Measurements from ENCODE around the gene CAV1. TPM values are rescaled to one million over a fixed set of nuclear protein-coding genes. Genes with fewer than 3 reads are reported as not detected.
"Not testable (repeated sequence)": the region's sequence is repeated elsewhere in the genome, so short reads cannot be mapped to it uniquely, and the experiment has no call there.

The CAV1 gene
- total RNA-seq, 1 donor from 2014 or later, result 362 TPM

DNA sequence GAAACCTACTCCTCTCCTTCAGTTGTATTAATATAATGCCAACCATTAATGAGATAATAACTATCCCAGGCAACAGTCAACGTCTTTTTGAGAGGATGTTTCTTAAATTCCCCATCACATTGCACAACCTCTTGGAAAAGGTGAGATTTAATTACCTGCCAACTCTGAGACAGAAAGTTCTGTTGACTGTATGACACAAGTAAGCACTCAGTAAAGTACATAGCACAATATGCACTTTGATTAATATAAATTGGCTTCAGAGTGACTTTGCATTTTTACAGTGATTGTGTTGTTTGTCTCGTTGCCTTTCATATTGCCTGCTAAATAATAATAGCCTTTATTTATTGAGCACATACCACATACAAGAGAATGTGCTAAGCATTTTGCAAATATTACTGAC lies 46.7 kb downstream of the CAV1 start:
- intact Hi-C loops (cut with micrococcal nuclease), result no loop called here

GRCh38 chr7:116572036-116572435 lies 47.2 kb downstream of the CAV1 start:
- ATAC-seq (no peak), DNase-seq (no peak)
- intact Hi-C loops (cut with micrococcal nuclease), result no loop called here

More for the DNA sequence above, 46.7 kb downstream of the CAV1 start:
- no peak for ATAC-seq
- no peak for DNase-seq

DNA sequence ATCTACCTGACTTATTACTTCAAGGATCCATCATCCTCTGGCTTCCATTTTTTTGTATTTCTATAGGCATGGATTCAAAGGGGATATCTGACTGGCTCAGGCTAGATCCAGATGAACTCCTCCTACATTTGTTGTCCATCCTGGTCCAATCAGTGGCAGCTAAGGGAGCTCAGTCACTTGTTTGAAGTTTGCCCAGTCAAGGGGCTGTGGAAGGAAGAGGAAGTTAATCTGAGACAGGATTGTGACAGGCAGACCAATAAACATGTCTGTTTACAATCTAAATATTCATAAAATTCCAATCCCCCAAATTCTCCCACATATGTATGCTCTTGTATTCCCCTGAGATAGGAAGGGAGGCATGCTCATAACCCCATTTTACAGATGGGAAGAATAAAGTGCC lies 48.7 kb downstream of the CAV1 start:
- DNase-seq (no peak), ATAC-seq (no peak)
- intact Hi-C loops (cut with micrococcal nuclease), result no loop called here

- peak; percentile 86 for ATAC-seq
Observed at GRCh38 chr7:116574025-116574822, 49.4 kb downstream of the CAV1 start.

DNA sequence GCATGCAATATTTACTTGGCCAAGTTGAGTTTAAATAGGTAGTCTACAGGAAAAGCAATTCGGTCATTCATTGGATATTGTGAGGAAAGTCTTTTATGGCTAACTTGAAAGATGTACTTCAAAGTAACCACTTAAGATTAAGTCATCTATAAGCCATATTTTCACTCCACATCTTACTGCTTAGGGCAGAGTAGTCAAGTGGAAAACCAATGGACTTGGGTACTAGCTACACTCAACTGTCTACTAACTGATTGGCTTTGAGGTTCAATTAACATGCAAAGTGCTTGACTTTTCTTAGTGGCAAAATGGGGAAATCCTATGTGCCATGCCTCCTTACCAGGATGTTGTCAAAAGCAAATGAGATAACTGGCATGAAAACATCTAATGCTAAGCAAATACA lies 51.0 kb downstream of the CAV1 start:
- intact Hi-C loops (cut with micrococcal nuclease), result no loop called here
- DNase-seq, result no peak
- ATAC-seq, result no peak

More at GRCh38 chr7:116574025-116574822, 49.4 kb downstream of the CAV1 start:
- intact Hi-C loops (cut with micrococcal nuclease), result no loop called here
- DNase-seq, result no peak

- ATAC-seq, result peak; percentile 69
- intact Hi-C loops (cut with micrococcal nuclease), result no loop called here
Observed at GRCh38 chr7:116576350-116577319, 51.8 kb downstream of the CAV1 start.

GRCh38 chr7:116577320-116577871 lies 52.6 kb downstream of the CAV1 start:
- no peak for ATAC-seq
- no peak for DNase-seq
- intact Hi-C loops (cut with micrococcal nuclease), result no loop called here

More at GRCh38 chr7:116576350-116577319, 51.8 kb downstream of the CAV1 start:
- no peak for DNase-seq

DNA sequence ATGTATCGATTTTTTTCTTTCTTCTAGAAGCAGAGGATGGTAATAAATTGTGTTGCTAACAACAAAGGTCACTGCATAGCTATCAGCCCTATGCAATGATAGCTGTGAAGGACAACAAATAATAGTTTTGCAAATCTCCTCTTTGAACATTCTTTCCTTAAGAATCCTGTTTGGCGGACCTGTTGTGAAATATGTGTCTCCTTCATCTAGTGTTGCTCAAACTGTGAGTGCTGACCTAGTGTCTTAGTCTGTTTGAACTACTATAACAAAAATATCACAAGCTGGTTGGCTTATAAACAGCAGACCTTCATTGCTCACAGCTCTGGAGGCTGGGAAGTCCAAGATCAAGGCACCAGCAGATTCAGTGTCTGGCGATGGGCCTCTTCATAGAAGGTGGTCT lies 53.7 kb downstream of the CAV1 start:
- intact Hi-C loops (cut with micrococcal nuclease), result no loop called here
- no peak for ATAC-seq

GRCh38 chr7:116579322-116579721 lies 54.5 kb downstream of the CAV1 start:
- ATAC-seq, result no peak
- intact Hi-C loops (cut with micrococcal nuclease), result no loop called here
- DNase-seq, result no peak

More for the DNA sequence above, 53.7 kb downstream of the CAV1 start:
- no peak for DNase-seq

- DNase-seq, result no peak
- intact Hi-C loops (cut with micrococcal nuclease), result loop anchor here (10.0 kb wide), 1 partner anchor 45 kb away; no protein-coding TSS in a partner anchor
- no peak for ATAC-seq
Observed at GRCh38 chr7:116579835-116580234, 55.0 kb downstream of the CAV1 start.

GRCh38 chr7:116582164-116582732 lies 57.4 kb downstream of the CAV1 start:
- ATAC-seq (peak; percentile 8), DNase-seq (no peak)
- intact Hi-C loops (cut with micrococcal nuclease), result loop anchor here (10.0 kb wide), 1 partner anchor 47 kb away; no protein-coding TSS in a partner anchor

GRCh38 chr7:116582806-116583444 lies 58.1 kb downstream of the CAV1 start:
- intact Hi-C loops (cut with micrococcal nuclease), result loop anchor here (10.0 kb wide), 1 partner anchor 48 kb away; no protein-coding TSS in a partner anchor
- ATAC-seq (peak; percentile 93), DNase-seq (peak; percentile 39)

GRCh38 chr7:116583653-116584052 lies 58.8 kb downstream of the CAV1 start:
- ATAC-seq (no peak), DNase-seq (no peak)
- intact Hi-C loops (cut with micrococcal nuclease), result loop anchor here (10.0 kb wide), 1 partner anchor 49 kb away; no protein-coding TSS in a partner anchor

DNA sequence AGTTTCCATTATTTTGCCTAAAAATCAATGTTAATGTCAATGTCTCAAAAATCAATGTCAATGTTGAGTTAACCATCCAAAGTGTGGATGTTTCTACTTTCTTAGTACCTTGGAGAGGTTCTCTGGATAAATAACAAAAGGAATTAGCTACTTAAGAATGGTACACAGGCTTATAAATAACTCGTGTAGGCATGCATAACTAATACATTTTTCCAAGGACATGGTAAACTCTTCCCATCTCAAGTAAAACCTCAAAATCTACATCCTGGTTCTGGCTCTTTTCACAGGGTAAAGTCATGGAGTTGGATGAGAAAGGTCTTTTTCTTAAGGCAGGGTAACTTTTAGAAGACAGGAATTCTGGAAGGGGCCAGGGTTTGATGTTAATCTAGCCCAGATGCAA lies 59.9 kb downstream of the CAV1 start:
- intact Hi-C loops (cut with micrococcal nuclease), result loop anchor here (10.0 kb wide), 1 partner anchor 50 kb away; no protein-coding TSS in a partner anchor
- no peak for DNase-seq
- ATAC-seq, result no peak

- ATAC-seq (no peak), DNase-seq (no peak)
- intact Hi-C loops (cut with micrococcal nuclease), result loop anchor here (10.0 kb wide), 1 partner anchor 51 kb away; no protein-coding TSS in a partner anchor
Observed at GRCh38 chr7:116585392-116585791, 60.6 kb downstream of the CAV1 start.

- intact Hi-C loops (cut with micrococcal nuclease), result loop anchor here (10.0 kb wide), 1 partner anchor 51 kb away; no protein-coding TSS in a partner anchor
- DNase-seq (no peak), ATAC-seq (no peak)
Observed at GRCh38 chr7:116585967-116586366, 61.1 kb downstream of the CAV1 start.

- ATAC-seq, DNase-seq: not testable (repeated sequence)
- intact Hi-C loops (cut with micrococcal nuclease), result loop anchor here (10.0 kb wide), 1 partner anchor 52 kb away; no protein-coding TSS in a partner anchor
Observed at GRCh38 chr7:116587200-116587599, 62.4 kb downstream of the CAV1 start.

DNA sequence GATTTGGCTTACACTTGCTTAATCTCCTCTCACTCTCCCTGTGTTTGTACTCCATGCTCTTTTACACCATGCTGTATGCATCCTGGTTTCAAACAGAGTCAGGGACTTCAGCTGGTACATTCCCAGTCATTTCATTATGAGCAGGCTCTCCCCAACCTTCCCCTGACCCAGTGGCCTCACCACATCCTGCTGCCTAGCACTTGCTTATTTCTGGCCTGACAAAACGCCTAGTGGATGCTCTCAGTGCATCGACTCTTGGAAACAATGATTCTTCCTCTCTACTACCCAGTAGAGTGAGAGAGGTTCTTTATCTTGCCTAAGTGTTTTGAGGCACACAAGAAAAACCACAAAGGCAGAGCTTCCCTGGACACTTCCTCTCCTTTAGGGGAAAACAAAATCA lies 63.4 kb downstream of the CAV1 start:
- ATAC-seq, result peak; percentile 19
- intact Hi-C loops (cut with micrococcal nuclease), result loop anchor here (2.0 to 10.0 kb wide), 2 partner anchors 53 to 329 kb away; no protein-coding TSS in a partner anchor
- no peak for DNase-seq
